H7 (cell line): ENCODE results near the gene MN1. TPM values are rescaled to one million over a fixed set of nuclear protein-coding genes. Genes with fewer than 3 reads are reported as not detected.

Experiments used
- DNase-seq: peaks from one replicate; pipeline ENCODE4 v3.0.0; 2012
- H3K27me3 ChIP-seq: 2 replicates; pipeline ENCODE4 v1.6.0; 2011; ENCODE audit warnings: mild to moderate bottlenecking, low read length; ENCODE audit not compliant: control insufficient read depth, insufficient read depth
- H3K36me3 ChIP-seq: replicated peaks from 2 replicates; pipeline ENCODE4 v1.5.1; 2011; ENCODE audit warnings: low read length; ENCODE audit not compliant: control insufficient read depth, insufficient read depth
- H3K4me3 ChIP-seq: 2 replicates; pipeline ENCODE4 v1.5.1; 2011; ENCODE audit warnings: low read depth, mild to moderate bottlenecking, control low read depth, low read length, moderate library complexity; ENCODE audit not compliant: insufficient read depth
- total RNA-seq: library from RNA; depleted of rRNA; stranded (reverse); fragments of >200 nt; shearing (Covaris generic); gene quantifications from 2 replicates; pipeline ENCODE4 v1.2.3, GENCODE V29; 2014; rRNA removed

Gene MN1
- total RNA-seq, 1 experiment from 2014 or later = 22.1 TPM

- DNase-seq = no peak
- Histone ChIP-seq H3K27me3 (no peaks in the 10 kb centered on the region), H3K36me3 (peaks cover 21% of the 10 kb centered on the region), H3K4me3 (no peak overlapping the region)
Measured at GRCh38 chr22:27709919-27710675, 91.5 kb downstream of the MN1 start.

- H3K36me3 ChIP-seq = peaks cover 21% of the 10 kb centered on the region
- DNase-seq = no peak
- H3K27me3 ChIP-seq = no peaks in the 10 kb centered on the region
- no peak overlapping the region for H3K4me3 ChIP-seq
Measured at GRCh38 chr22:27706489-27706888, 95.1 kb downstream of the MN1 start.

- H3K36me3 ChIP-seq = peaks cover 21% of the 10 kb centered on the region
- H3K4me3 ChIP-seq = no peak overlapping the region
- no peaks in the 10 kb centered on the region for H3K27me3 ChIP-seq
- no peak for DNase-seq
Measured at GRCh38 chr22:27705408-27706080, 96.0 kb downstream of the MN1 start.

GRCh38 chr22:27704581-27704980 lies 97.0 kb downstream of the MN1 start:
- Histone ChIP-seq H3K4me3 (no peak overlapping the region), H3K36me3 (peaks cover 17% of the 10 kb centered on the region), H3K27me3 (no peaks in the 10 kb centered on the region)
- DNase-seq = no peak

- H3K27me3 ChIP-seq = no peaks in the 10 kb centered on the region
- no peak for DNase-seq
- peaks cover 7% of the 10 kb centered on the region for H3K36me3 ChIP-seq
- H3K4me3 ChIP-seq = no peak overlapping the region
Measured at GRCh38 chr22:27699383-27700019, 102.1 kb downstream of the MN1 start.

GRCh38 chr22:27698813-27699212 lies 102.7 kb downstream of the MN1 start:
- Histone ChIP-seq H3K27me3 (no peaks in the 10 kb centered on the region), H3K4me3 (no peak overlapping the region), H3K36me3 (peaks cover 11% of the 10 kb centered on the region)
- no peak for DNase-seq

Other genes starting within 250 kb of the MN1 start
- 13.9 and 17.2 TPM in 2 replicates for gene PITPNB, start 117.5 kb upstream of the MN1 start, total RNA-seq